GM12873 (cell line): ENCODE measurements around the gene BIK.

Experiments
- CTCF ChIP-seq: IDR thresholded peaks from 2 replicates; pipeline ENCODE4 v1.5.1; 2012; ENCODE audit warnings: low read depth, mild to moderate bottlenecking, moderate library complexity, low read length, control low read depth; ENCODE audit not compliant: insufficient read depth; ENCODE audit errors: missing control alignments

The BIK gene

GRCh38 chr22:43153899-43154298, 43.3 kb downstream of the BIK start:
- TF ChIP-seq CTCF: no peak

GRCh38 chr22:43154887-43155536, 44.5 kb downstream of the BIK start:
- no peak for TF ChIP-seq CTCF

- TF ChIP-seq CTCF: no peak
Measured at GRCh38 chr22:43155789-43156188, 45.2 kb downstream of the BIK start.

- TF ChIP-seq CTCF: no peak
Measured at GRCh38 chr22:43156413-43156812, 45.9 kb downstream of the BIK start.

- no peak for TF ChIP-seq CTCF
Measured at GRCh38 chr22:43157874-43158546, 47.5 kb downstream of the BIK start.

- no peak for TF ChIP-seq CTCF
Measured at GRCh38 chr22:43158778-43159483, 48.4 kb downstream of the BIK start.

- TF ChIP-seq CTCF: peak; percentile 43
Measured at GRCh38 chr22:43159484-43160178, 49.1 kb downstream of the BIK start.
